ENCODE data around the gene INTS3. TPM values are rescaled to one million over a fixed set of nuclear protein-coding genes. Genes with fewer than 3 reads are reported as not detected.

The INTS3 gene
- total RNA-seq, 4 donors from 2014 or later, result 16.1 to 28.0 (median 19.9) TPM

- no peak for TF ChIP-seq POLR2A (IDR thresholded peaks at IDR 0.05)
- no peak for TF ChIP-seq CTCF (IDR thresholded peaks at IDR 0.05 in 4 of 5, conservative IDR thresholded peaks at IDR 0.05 in 1 of 5)
- H3K4me3 ChIP-seq, result no peak overlapping the region
- H3K4me1 ChIP-seq, result peaks cover 10 to 25% of the 10 kb centered on the region in 2 donors
- DNase-seq, result no peak
- in situ Hi-C loops (cut with MboI; ENCODE audit: low sequenced_read_pairs in 4 of 4) (loop anchor here in 1 of 4 donors (10.0 kb wide), 1 partner anchor 96 kb away; the partner anchor contains the start of genes ILF2 and NPR1), intact Hi-C loops (cut with DNase I; ENCODE audit: low total_unique reads) (no loop called here)
- peak overlapping the region; percentile 18 to 72 (median 66) for H3K27ac ChIP-seq
- peaks cover 0 to 52% of the 10 kb centered on the region in 2 donors for H3K36me3 ChIP-seq
- no peaks in the 10 kb centered on the region for H3K27me3 ChIP-seq
- no peaks in the 10 kb centered on the region for H3K9me3 ChIP-seq
- ATAC-seq, result no peak
These were observed 43.4 kb downstream of the INTS3 start for GRCh38 chr1:153771261-153771660.

GRCh38 chr1:153771841-153772593 lies 44.2 kb downstream of the INTS3 start:
- no peak for TF ChIP-seq POLR2A (IDR thresholded peaks at IDR 0.05)
- TF ChIP-seq CTCF (IDR thresholded peaks at IDR 0.05 in 4 of 5, conservative IDR thresholded peaks at IDR 0.05 in 1 of 5), result peak; percentile 31 to 64 (median 57)
- intact Hi-C loops (cut with DNase I; ENCODE audit: low total_unique reads) (loop anchor here (2.0 kb wide), 1 partner anchor 93 kb away; the partner anchor contains the start of gene NPR1), in situ Hi-C loops (cut with MboI; ENCODE audit: low sequenced_read_pairs in 4 of 4) (loop anchor here in 1 of 4 donors (10.0 kb wide), 1 partner anchor 97 kb away; the partner anchor contains the start of genes ILF2 and NPR1)
- Histone ChIP-seq H3K4me1 (peaks cover 10 to 31% of the 10 kb centered on the region in 2 donors), H3K27me3 (no peaks in the 10 kb centered on the region), H3K9me3 (no peaks in the 10 kb centered on the region), H3K36me3 (peaks cover 0 to 52% of the 10 kb centered on the region in 2 donors), H3K27ac (peak overlapping the region; percentile 18 to 75 (median 68)), H3K4me3 (no peak overlapping the region)
- DNase-seq, result no peak
- ATAC-seq, result no peak

GRCh38 chr1:153773096-153773921 lies 45.5 kb downstream of the INTS3 start:
- Histone ChIP-seq H3K4me3 (no peak overlapping the region), H3K27me3 (no peaks in the 10 kb centered on the region), H3K36me3 (peaks cover 0 to 39% of the 10 kb centered on the region in 2 donors), H3K4me1 (peaks cover 18 to 42% of the 10 kb centered on the region in 2 donors), H3K9me3 (no peaks in the 10 kb centered on the region), H3K27ac (peak overlapping the region in 3 of 4 donors; percentile 24 to 75 (median 40))
- DNase-seq (no peak), ATAC-seq (no peak)
- intact Hi-C loops (cut with DNase I; ENCODE audit: low total_unique reads) (loop anchor here (2.0 kb wide), 1 partner anchor 95 kb away; the partner anchor contains the start of gene NPR1), in situ Hi-C loops (cut with MboI; ENCODE audit: low sequenced_read_pairs in 4 of 4) (loop anchor here in 1 of 4 donors (10.0 kb wide), 1 partner anchor 99 kb away; the partner anchor contains the start of genes ILF2 and NPR1)
- TF ChIP-seq POLR2A (IDR thresholded peaks at IDR 0.05) (no peak), CTCF (IDR thresholded peaks at IDR 0.05 in 4 of 5, conservative IDR thresholded peaks at IDR 0.05 in 1 of 5) (no peak)

- peaks cover 25 to 45% of the 10 kb centered on the region in 2 donors for H3K4me1 ChIP-seq
- no peak for TF ChIP-seq POLR2A (IDR thresholded peaks at IDR 0.05)
- no peak for DNase-seq
- no peaks in the 10 kb centered on the region for H3K27me3 ChIP-seq
- intact Hi-C loops (cut with DNase I; ENCODE audit: low total_unique reads), result no loop called here
- no peak for ATAC-seq
- H3K27ac ChIP-seq, result peak overlapping the region in 3 of 4 donors; percentile 69 to 75 (median 71)
- H3K36me3 ChIP-seq, result peaks cover 0 to 31% of the 10 kb centered on the region in 2 donors
- H3K9me3 ChIP-seq, result no peaks in the 10 kb centered on the region
- H3K4me3 ChIP-seq, result no peak overlapping the region
- in situ Hi-C loops (cut with MboI; ENCODE audit: low sequenced_read_pairs in 4 of 4), result loop anchor here in 1 of 4 donors (10.0 kb wide), 1 partner anchor 99 kb away; the partner anchor contains the start of genes ILF2 and NPR1
These were observed 46.3 kb downstream of the INTS3 start for GRCh38 chr1:153774026-153774595.
